ELF-1 (cell line): ENCODE results near the gene ATG16L1.

Experiments
- DNase-seq: peaks from one replicate; pipeline ENCODE4 v3.0.0-alpha.2; 2016; ENCODE audit warnings: low read depth, low spot score

Gene ATG16L1

GRCh38 chr2:233260661-233261060 lies 9.2 kb downstream of the ATG16L1 start:
- no peak for DNase-seq

GRCh38 chr2:233261819-233262555 lies 10.5 kb downstream of the ATG16L1 start:
- no peak for DNase-seq

- no peak for DNase-seq
Measured at GRCh38 chr2:233262562-233262961, 11.1 kb downstream of the ATG16L1 start.

- no peak for DNase-seq
Measured at GRCh38 chr2:233263045-233263570, 11.6 kb downstream of the ATG16L1 start.

GRCh38 chr2:233264667-233265066 lies 13.2 kb downstream of the ATG16L1 start:
- DNase-seq, result no peak

GRCh38 chr2:233265899-233266431 lies 14.5 kb downstream of the ATG16L1 start:
- DNase-seq, result peak; percentile 20

- no peak for DNase-seq
Measured at GRCh38 chr2:233266481-233266880, 15.0 kb downstream of the ATG16L1 start.

- no peak for DNase-seq
Measured at GRCh38 chr2:233267516-233268245, 16.2 kb downstream of the ATG16L1 start.

- no peak for DNase-seq
Measured at GRCh38 chr2:233270366-233270765, 18.9 kb downstream of the ATG16L1 start.

- DNase-seq, result no peak
Measured at GRCh38 chr2:233270951-233271350, 19.5 kb downstream of the ATG16L1 start.

GRCh38 chr2:233271693-233272092 lies 20.2 kb downstream of the ATG16L1 start:
- DNase-seq, result no peak

GRCh38 chr2:233273120-233273519 lies 21.6 kb downstream of the ATG16L1 start:
- no peak for DNase-seq

- no peak for DNase-seq
Measured at GRCh38 chr2:233275223-233275622, 23.8 kb downstream of the ATG16L1 start.

- DNase-seq, result no peak
Measured at GRCh38 chr2:233278921-233279320, 27.4 kb downstream of the ATG16L1 start.

- DNase-seq, result no peak
Measured at GRCh38 chr2:233280114-233280693, 28.7 kb downstream of the ATG16L1 start.

GRCh38 chr2:233281553-233281952 lies 30.1 kb downstream of the ATG16L1 start:
- DNase-seq, result no peak

- DNase-seq, result no peak
Measured at GRCh38 chr2:233281992-233282603, 30.6 kb downstream of the ATG16L1 start.

GRCh38 chr2:233285921-233286320 lies 34.4 kb downstream of the ATG16L1 start:
- DNase-seq, result no peak

- DNase-seq, result no peak
Measured at GRCh38 chr2:233287871-233288270, 36.4 kb downstream of the ATG16L1 start.

GRCh38 chr2:233288663-233289062 lies 37.2 kb downstream of the ATG16L1 start:
- DNase-seq, result no peak

- no peak for DNase-seq
Measured at GRCh38 chr2:233289648-233290047, 38.2 kb downstream of the ATG16L1 start.
